HEK293 (cell line): ENCODE results near the gene CDH3.

Source experiments
- CTCF ChIA-PET: fragments of 350-600 bp; formaldehyde crosslinking; extraction: SDS; loops from one replicate; lab custom pipeline; 2021; ENCODE audit warnings: antibody characterized with exemption; lab: Yijun Ruan, JAX
- POLR2A ChIA-PET: fragments of 300-600 bp; formaldehyde crosslinking; extraction: SDS; loops from one replicate; lab custom pipeline; 2020; ENCODE audit warnings: antibody characterized with exemption, inconsistent platforms; lab: Yijun Ruan, JAX
- H3K27ac ChIP-seq: fragments of 200-500 bp; sonication (Bioruptor generic); 2 replicates; pipeline ENCODE4 v1.5.1; 2014; ENCODE audit warnings: low read depth, low read length, control low read depth, inconsistent platforms; ENCODE audit errors: extremely low read depth
- H3K36me3 ChIP-seq, 2 experiments: fragments of 200-500 bp in 1 of 2; sonication (Bioruptor generic) in 1 of 2; 1 replicate in 1 of 2; 2 replicates in 1 of 2; pipeline ENCODE4 v1.5.1; 2014 to 2017; ENCODE audit warnings: inconsistent platforms in 2 of 2, low read length in 2 of 2; ENCODE audit not compliant: control insufficient read depth in 2 of 2, insufficient read depth in 1 of 2
- H3K4me1 ChIP-seq: fragments of 200-500 bp; sonication (Bioruptor generic); 2 replicates; pipeline ENCODE4 v1.5.1; 2014; ENCODE audit warnings: mild to moderate bottlenecking, low read length, inconsistent platforms; ENCODE audit not compliant: control insufficient read depth, insufficient read depth
- H3K4me3 ChIP-seq: 2 replicates; pipeline ENCODE4 v1.5.1; 2011; ENCODE audit warnings: low read depth, mild to moderate bottlenecking, control low read depth, low read length, moderate library complexity
- H3K9me3 ChIP-seq: fragments of 200-500 bp; sonication (Bioruptor generic); 2 replicates; pipeline ENCODE4 v1.5.1; 2014; ENCODE audit warnings: low read depth, low read length, inconsistent platforms; ENCODE audit not compliant: control insufficient read depth, insufficient read depth
- BCL11B ChIP-seq: fragments of 450-650 bp; formaldehyde crosslinking; IDR thresholded peaks from 2 replicates; pipeline ENCODE4 v1.5.1; 2016; ENCODE audit warnings: low read depth, missing biosample characterization, missing genetic modification characterization
- EGR2 ChIP-seq: fragments of 450-650 bp; formaldehyde crosslinking; IDR thresholded peaks from 2 replicates; pipeline ENCODE4 v1.5.1; 2016; ENCODE audit warnings: low read depth, missing biosample characterization, missing genetic modification characterization
- FEZF1 ChIP-seq: fragments of 450-650 bp; formaldehyde crosslinking; IDR thresholded peaks from 2 replicates; pipeline ENCODE4 v1.5.1; 2016; ENCODE audit warnings: missing biosample characterization, missing genetic modification characterization
- GLIS1 ChIP-seq: fragments of 450-650 bp; formaldehyde crosslinking; IDR thresholded peaks from 2 replicates; pipeline ENCODE4 v1.5.1; 2016; ENCODE audit warnings: missing biosample characterization, missing genetic modification characterization
- KLF10 ChIP-seq: fragments of 450-650 bp; IDR thresholded peaks from 2 replicates; pipeline ENCODE4 v1.5.1; 2018; ENCODE audit warnings: missing biosample characterization, mild to moderate bottlenecking, missing genetic modification characterization
- OVOL3 ChIP-seq: fragments of 450-650 bp; formaldehyde crosslinking; IDR thresholded peaks from 2 replicates; pipeline ENCODE4 v1.5.1; 2016; ENCODE audit warnings: missing biosample characterization, missing genetic modification characterization
- SETDB1 ChIP-seq: IDR thresholded peaks from one replicate; pipeline ENCODE4 v1.6.1; 2017; ENCODE audit warnings: mild to moderate bottlenecking, low read length, moderate library complexity, mixed read lengths; ENCODE audit not compliant: insufficient read length
- ZEB2 ChIP-seq: fragments of 450-650 bp; formaldehyde crosslinking; IDR thresholded peaks from 2 replicates; pipeline ENCODE4 v1.5.1; 2016; ENCODE audit warnings: missing biosample characterization, missing genetic modification characterization
- ZFHX2 ChIP-seq: fragments of 450-650 bp; formaldehyde crosslinking; conservative IDR thresholded peaks from 2 replicates; pipeline ENCODE4 v1.5.1; 2016; ENCODE audit warnings: missing biosample characterization, missing genetic modification characterization
- ZFP3 ChIP-seq: fragments of 450-650 bp; formaldehyde crosslinking; IDR thresholded peaks from 2 replicates; pipeline ENCODE4 v1.5.1; 2016; ENCODE audit warnings: low read depth, missing biosample characterization, missing genetic modification characterization
- ZNF10 ChIP-seq: fragments of 450-650 bp; formaldehyde crosslinking; IDR thresholded peaks from 2 replicates; pipeline ENCODE4 v1.5.1; 2017; ENCODE audit warnings: missing biosample characterization, missing genetic modification characterization
- ZNF140 ChIP-seq: fragments of 450-650 bp; formaldehyde crosslinking; IDR thresholded peaks from 2 replicates; pipeline ENCODE4 v1.5.1; 2016; ENCODE audit warnings: missing biosample characterization, missing genetic modification characterization
- ZNF239 ChIP-seq: fragments of 450-650 bp; formaldehyde crosslinking; IDR thresholded peaks from 2 replicates; pipeline ENCODE4 v1.5.1; 2016; ENCODE audit warnings: missing biosample characterization, missing genetic modification characterization
- ZNF266 ChIP-seq: fragments of 450-650 bp; formaldehyde crosslinking; IDR thresholded peaks from 2 replicates; pipeline ENCODE4 v1.5.1; 2016; ENCODE audit warnings: missing biosample characterization, missing genetic modification characterization, low read depth
- ZNF510 ChIP-seq: fragments of 450-650 bp; formaldehyde crosslinking; IDR thresholded peaks from 2 replicates; pipeline ENCODE4 v1.5.1; 2018; ENCODE audit warnings: mild to moderate bottlenecking, missing genetic modification characterization, missing biosample characterization; ENCODE audit not compliant: insufficient replicate concordance
- ZNF544 ChIP-seq: fragments of 450-650 bp; formaldehyde crosslinking; IDR thresholded peaks from 2 replicates; pipeline ENCODE4 v1.5.0; 2017; ENCODE audit warnings: missing biosample characterization, missing genetic modification characterization
- ZNF585B ChIP-seq: fragments of 450-650 bp; formaldehyde crosslinking; IDR thresholded peaks from 2 replicates; pipeline ENCODE4 v1.5.1; 2016; ENCODE audit warnings: missing biosample characterization, missing genetic modification characterization
- ZNF791 ChIP-seq: fragments of 450-650 bp; formaldehyde crosslinking; IDR thresholded peaks from 2 replicates; pipeline ENCODE4 v1.5.1; 2016; ENCODE audit warnings: missing biosample characterization, missing genetic modification characterization
- ZNF792 ChIP-seq: fragments of 450-650 bp; formaldehyde crosslinking; IDR thresholded peaks from 2 replicates; pipeline ENCODE4 v1.5.1; 2016; ENCODE audit warnings: missing biosample characterization, missing genetic modification characterization
- ZNF830 ChIP-seq: fragments of 450-650 bp; IDR thresholded peaks from 2 replicates; pipeline ENCODE4 v1.5.0; 2018; ENCODE audit warnings: missing biosample characterization, missing genetic modification characterization, low read depth, mild to moderate bottlenecking, moderate library complexity
- TF ChIP-seq, protein P1 (sequence below): fragments of 450-650 bp; formaldehyde crosslinking; IDR thresholded peaks from 2 replicates; pipeline ENCODE4; 2016; ENCODE audit warnings: missing biosample characterization, missing genetic modification characterization
- TF ChIP-seq, protein P2 (sequence below): fragments of 450-650 bp; formaldehyde crosslinking; IDR thresholded peaks from 2 replicates; pipeline ENCODE4 v1.5.1; 2016; ENCODE audit warnings: missing biosample characterization, missing genetic modification characterization
- TF ChIP-seq, protein P3 (sequence below): fragments of 450-650 bp; formaldehyde crosslinking; IDR thresholded peaks from 2 replicates; pipeline ENCODE4 v1.5.1; 2017; ENCODE audit warnings: missing biosample characterization, mild to moderate bottlenecking, missing genetic modification characterization, moderate library complexity
- TF ChIP-seq, protein P4 (sequence below): fragments of 450-650 bp; formaldehyde crosslinking; IDR thresholded peaks from 2 replicates; pipeline ENCODE4 v1.5.1; 2016; ENCODE audit warnings: missing biosample characterization, missing genetic modification characterization

CDH3 gene

DNA sequence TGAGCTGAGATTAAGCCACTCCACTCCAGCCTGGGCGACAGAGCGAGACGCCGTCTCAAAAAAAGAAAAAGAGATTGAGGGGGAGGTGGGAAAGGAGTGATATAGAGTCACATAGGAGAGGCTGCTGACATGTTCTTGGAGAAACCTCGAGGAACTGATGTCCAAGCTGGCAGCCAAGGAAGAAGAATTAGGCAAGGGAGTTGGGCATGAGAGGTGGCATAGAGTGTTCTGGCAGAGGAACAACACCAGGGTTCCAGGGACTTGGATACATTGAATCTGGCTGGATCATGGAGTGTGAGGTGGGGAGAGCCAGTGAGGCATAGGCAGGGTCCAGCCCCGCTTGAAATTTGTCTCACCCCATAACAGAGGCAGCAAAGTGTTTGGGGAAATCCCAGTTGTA lies 10.7 kb downstream of the CDH3 start:
- Histone ChIP-seq H3K4me3 (no peak overlapping the region), H3K9me3 (no peaks in the 10 kb centered on the region), H3K4me1 (peaks cover 12% of the 10 kb centered on the region), H3K27ac (no peak overlapping the region)
- TF ChIP-seq GLIS1 (tag by site-specific recombination) (no peak), SETDB1 (no peak), EGR2 (no peak), KLF10 (tag by site-specific recombination) (no peak)
- TF ChIP-seq, protein P1, sequence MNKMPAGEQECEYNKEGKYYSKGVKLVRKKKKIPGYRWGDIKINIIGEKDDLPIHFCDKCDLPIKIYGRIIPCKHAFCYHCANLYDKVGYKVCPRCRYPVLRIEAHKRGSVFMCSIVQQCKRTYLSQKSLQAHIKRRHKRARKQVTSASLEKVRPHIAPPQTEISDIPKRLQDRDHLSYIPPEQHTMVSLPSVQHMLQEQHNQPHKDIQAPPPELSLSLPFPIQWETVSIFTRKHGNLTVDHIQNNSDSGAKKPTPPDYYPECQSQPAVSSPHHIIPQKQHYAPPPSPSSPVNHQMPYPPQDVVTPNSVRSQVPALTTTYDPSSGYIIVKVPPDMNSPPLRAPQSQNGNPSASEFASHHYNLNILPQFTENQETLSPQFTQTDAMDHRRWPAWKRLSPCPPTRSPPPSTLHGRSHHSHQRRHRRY, result no peak
- TF ChIP-seq, all 188 proteins: peak for 0
- H3K36me3 ChIP-seq, result no peaks in the 10 kb centered on the region
- POLR2A ChIA-PET, result no interaction called here
- CTCF ChIA-PET, result interaction anchor here (0.6 kb wide), 1 partner anchor 569 kb away, joined by 3 read pairs; no protein-coding TSS in a partner anchor

DNA sequence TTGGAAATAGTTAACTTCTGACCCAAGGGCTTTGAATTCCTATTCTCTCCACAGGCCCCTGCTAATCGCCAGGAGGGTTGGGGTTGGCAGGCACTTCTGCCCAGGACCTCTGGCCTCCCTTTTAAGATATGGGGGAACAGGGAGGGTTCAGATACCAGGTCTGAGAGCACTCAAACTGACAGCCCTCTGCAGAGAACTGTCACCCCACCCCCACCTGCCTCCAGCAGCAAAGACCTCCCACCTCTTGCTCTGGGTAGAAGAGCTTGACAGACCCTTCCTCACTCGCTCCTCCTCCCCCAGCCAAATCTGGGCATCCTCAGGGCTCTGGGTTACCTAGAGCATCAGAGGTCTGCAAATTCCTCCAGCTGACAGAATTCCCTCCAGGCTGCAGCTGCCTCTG lies 11.6 kb downstream of the CDH3 start:
- H3K36me3 ChIP-seq, result no peaks in the 10 kb centered on the region
- H3K9me3 ChIP-seq, result no peaks in the 10 kb centered on the region
- H3K27ac ChIP-seq, result no peak overlapping the region
- TF ChIP-seq ZNF266 (tag by site-specific recombination) (no peak), OVOL3 (tag by site-specific recombination) (no peak), ZNF140 (no peak), ZFP3 (tag by site-specific recombination) (no peak), BCL11B (no peak), ZEB2 (no peak), ZFHX2 (tag by site-specific recombination) (no peak), ZNF585B (tag by site-specific recombination) (no peak)
- ChIA-PET CTCF (interaction anchor here (2.4 kb wide), 1 partner anchor 66 kb away, joined by 8 read pairs; no protein-coding TSS in a partner anchor), POLR2A (no interaction called here)
- H3K4me1 ChIP-seq, result peaks cover 12% of the 10 kb centered on the region
- H3K4me3 ChIP-seq, result no peak overlapping the region

DNA sequence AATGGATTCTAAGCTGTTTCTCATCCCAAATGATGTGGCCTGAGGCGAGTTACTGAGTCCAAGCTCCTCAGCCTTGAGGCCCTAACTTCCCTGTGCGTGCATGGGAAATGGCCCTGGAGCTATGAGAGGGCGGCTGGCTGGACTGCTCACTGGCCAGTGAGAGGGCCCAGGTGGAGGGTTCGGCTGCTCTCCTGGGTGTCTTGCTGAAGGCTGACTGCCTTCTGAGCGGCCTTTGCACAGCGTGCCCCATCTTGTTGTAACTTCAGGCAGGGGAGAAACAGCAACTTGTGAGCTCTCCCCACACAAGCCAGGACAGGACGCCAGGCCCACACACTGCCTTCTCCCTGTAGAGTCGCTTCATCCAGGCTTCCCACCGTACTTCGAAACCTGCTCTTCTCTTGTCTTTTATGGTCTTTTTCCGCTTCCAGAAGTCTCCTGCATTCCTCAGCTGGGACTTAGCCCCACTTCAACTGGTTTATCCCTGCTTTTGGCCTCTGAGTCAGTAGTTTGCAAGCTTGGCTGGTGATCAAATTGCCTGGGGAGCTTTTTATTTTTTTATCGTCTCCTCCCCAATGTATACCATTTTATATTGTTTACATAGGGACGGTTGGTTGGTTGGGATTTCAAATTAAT lies 13.3 kb downstream of the CDH3 start:
- CTCF ChIA-PET, result interaction anchor here (0.6 to 2.4 kb wide), 7 partner anchors 9 to 455 kb away, joined by 3 to 8 read pairs (median 4); no protein-coding TSS in a partner anchor
- H3K27ac ChIP-seq, result peak overlapping the region; percentile 27
- POLR2A ChIA-PET, result interaction anchor here (0.6 to 1.3 kb wide), 3 partner anchors 13 to 188 kb away, joined by 3 read pairs; partner anchors contain the start of gene CDH3
- TF ChIP-seq ZNF10 (tag by site-specific recombination) (peak; percentile 75), ZNF792 (tag by site-specific recombination) (0 out of 2 replicates have a peak, but pooled peaks have one; percentile 17), ZNF510 (tag by site-specific recombination) (no peak), FEZF1 (tag by site-specific recombination) (peak; percentile 15; the same call in 1 of the 2 replicates), ZNF239 (no peak), ZNF830 (tag by site-specific recombination) (no peak), ZNF544 (tag by site-specific recombination) (no peak), ZNF791 (tag by site-specific recombination) (no peak)
- TF ChIP-seq, protein P2, sequence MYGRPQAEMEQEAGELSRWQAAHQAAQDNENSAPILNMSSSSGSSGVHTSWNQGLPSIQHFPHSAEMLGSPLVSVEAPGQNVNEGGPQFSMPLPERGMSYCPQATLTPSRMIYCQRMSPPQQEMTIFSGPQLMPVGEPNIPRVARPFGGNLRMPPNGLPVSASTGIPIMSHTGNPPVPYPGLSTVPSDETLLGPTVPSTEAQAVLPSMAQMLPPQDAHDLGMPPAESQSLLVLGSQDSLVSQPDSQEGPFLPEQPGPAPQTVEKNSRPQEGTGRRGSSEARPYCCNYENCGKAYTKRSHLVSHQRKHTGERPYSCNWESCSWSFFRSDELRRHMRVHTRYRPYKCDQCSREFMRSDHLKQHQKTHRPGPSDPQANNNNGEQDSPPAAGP (tag by site-specific recombination), result no peak
- TF ChIP-seq, protein P3, sequence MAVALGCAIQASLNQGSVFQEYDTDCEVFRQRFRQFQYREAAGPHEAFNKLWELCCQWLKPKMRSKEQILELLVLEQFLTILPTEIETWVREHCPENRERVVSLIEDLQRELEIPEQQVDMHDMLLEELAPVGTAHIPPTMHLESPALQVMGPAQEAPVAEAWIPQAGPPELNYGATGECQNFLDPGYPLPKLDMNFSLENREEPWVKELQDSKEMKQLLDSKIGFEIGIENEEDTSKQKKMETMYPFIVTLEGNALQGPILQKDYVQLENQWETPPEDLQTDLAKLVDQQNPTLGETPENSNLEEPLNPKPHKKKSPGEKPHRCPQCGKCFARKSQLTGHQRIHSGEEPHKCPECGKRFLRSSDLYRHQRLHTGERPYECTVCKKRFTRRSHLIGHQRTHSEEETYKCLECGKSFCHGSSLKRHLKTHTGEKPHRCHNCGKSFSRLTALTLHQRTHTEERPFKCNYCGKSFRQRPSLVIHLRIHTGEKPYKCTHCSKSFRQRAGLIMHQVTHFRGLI (tag by site-specific recombination), result 0 out of 2 replicates have a peak, but pooled peaks have one; percentile 26
- TF ChIP-seq, protein P4, sequence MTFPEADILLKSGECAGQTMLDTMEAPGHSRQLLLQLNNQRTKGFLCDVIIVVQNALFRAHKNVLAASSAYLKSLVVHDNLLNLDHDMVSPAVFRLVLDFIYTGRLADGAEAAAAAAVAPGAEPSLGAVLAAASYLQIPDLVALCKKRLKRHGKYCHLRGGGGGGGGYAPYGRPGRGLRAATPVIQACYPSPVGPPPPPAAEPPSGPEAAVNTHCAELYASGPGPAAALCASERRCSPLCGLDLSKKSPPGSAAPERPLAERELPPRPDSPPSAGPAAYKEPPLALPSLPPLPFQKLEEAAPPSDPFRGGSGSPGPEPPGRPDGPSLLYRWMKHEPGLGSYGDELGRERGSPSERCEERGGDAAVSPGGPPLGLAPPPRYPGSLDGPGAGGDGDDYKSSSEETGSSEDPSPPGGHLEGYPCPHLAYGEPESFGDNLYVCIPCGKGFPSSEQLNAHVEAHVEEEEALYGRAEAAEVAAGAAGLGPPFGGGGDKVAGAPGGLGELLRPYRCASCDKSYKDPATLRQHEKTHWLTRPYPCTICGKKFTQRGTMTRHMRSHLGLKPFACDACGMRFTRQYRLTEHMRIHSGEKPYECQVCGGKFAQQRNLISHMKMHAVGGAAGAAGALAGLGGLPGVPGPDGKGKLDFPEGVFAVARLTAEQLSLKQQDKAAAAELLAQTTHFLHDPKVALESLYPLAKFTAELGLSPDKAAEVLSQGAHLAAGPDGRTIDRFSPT (tag by site-specific recombination), result no peak

More for the DNA sequence above, 13.3 kb downstream of the CDH3 start:
- H3K4me1 ChIP-seq, result peaks cover 12% of the 10 kb centered on the region
- H3K9me3 ChIP-seq, result no peaks in the 10 kb centered on the region
- H3K36me3 ChIP-seq, result no peaks in the 10 kb centered on the region
- no peak overlapping the region for H3K4me3 ChIP-seq
